IMR-90 (cell line): Measurements from ENCODE around the gene ASPRV1. TPM values are rescaled to one million over a fixed set of nuclear protein-coding genes. Genes with fewer than 3 reads are reported as not detected.
"Not testable (repeated sequence)": the region's sequence is repeated elsewhere in the genome, so short reads cannot be mapped to it uniquely, and the experiment has no call there.

Experiments used
- ATAC-seq: fragments of 200-7000 bp; cut with Tn5 transposase; 2 replicates; pipeline ENCODE4 v1.9.1; 2020; ENCODE audit warnings: low read depth, mild to moderate bottlenecking, moderate library complexity
- BruUV-seq: library from RNA; stranded (reverse); fragments of 400-500 nt; replicated peaks from 2 replicates; lab custom pipeline; 2021; lab: Mats Ljungman, UMichigan
- CTCF ChIA-PET: fragments of 300-600 bp; formaldehyde crosslinking; extraction: SDS; loops from one replicate; lab custom pipeline; 2021; ENCODE audit warnings: antibody characterized with exemption; lab: Yijun Ruan, JAX
- POLR2A ChIA-PET: fragments of 300-600 bp; sonication (Branson Sonifier 250); formaldehyde crosslinking; loops from one replicate; lab custom pipeline; 2022; ENCODE audit warnings: antibody characterized with exemption; ENCODE audit not compliant: unreplicated experiment; lab: Charles Lee
- DNase-seq: peaks from one replicate; pipeline ENCODE4 v3.0.0; 2013
- H2AFZ ChIP-seq: replicated peaks from 2 replicates; pipeline ENCODE3; 2013; ENCODE audit warnings: low read length, mild to moderate bottlenecking; ENCODE audit not compliant: poor library complexity
- H2AK5ac ChIP-seq: 2 replicates; pipeline ENCODE4 v1.6.1; 2013; ENCODE audit warnings: low read depth, low read length, inconsistent platforms
- H2AK9ac ChIP-seq: replicated peaks from 2 replicates; pipeline ENCODE3; 2013; ENCODE audit warnings: mild to moderate bottlenecking, low read depth, low read length, moderate library complexity; ENCODE audit not compliant: poor library complexity
- H2BK120ac ChIP-seq: 2 replicates; pipeline ENCODE4 v1.6.1; 2013; ENCODE audit warnings: low read depth, low read length, inconsistent platforms
- H2BK15ac ChIP-seq: 3 replicates; pipeline ENCODE4 v1.6.1; 2013; ENCODE audit warnings: low read depth, low read length, inconsistent platforms
- H2BK20ac ChIP-seq: 2 replicates; pipeline ENCODE4 v1.6.1; 2013; ENCODE audit warnings: low read depth, mild to moderate bottlenecking, inconsistent platforms, low read length, moderate library complexity
- H2BK5ac ChIP-seq: 2 replicates; pipeline ENCODE4 v1.6.1; 2013; ENCODE audit warnings: mild to moderate bottlenecking, low read depth, low read length, inconsistent platforms; ENCODE audit not compliant: poor library complexity, severe bottlenecking
- H3K14ac ChIP-seq: replicated peaks from 2 replicates; pipeline ENCODE4 v1.6.1; 2013; ENCODE audit warnings: low read depth, low read length, inconsistent platforms
- H3K18ac ChIP-seq: 2 replicates; pipeline ENCODE4 v1.6.1; 2013; ENCODE audit warnings: low read depth, low read length, control low read depth
- H3K23ac ChIP-seq: 2 replicates; pipeline ENCODE4 v1.6.1; 2013; ENCODE audit warnings: low read depth, low read length, inconsistent platforms
- H3K27ac ChIP-seq: 2 replicates; pipeline ENCODE4 v1.5.1; 2013; ENCODE audit warnings: mild to moderate bottlenecking, control low read depth, low read length; ENCODE audit not compliant: insufficient read depth
- H3K27me3 ChIP-seq: 2 replicates; pipeline ENCODE4 v1.6.1; 2013; ENCODE audit warnings: low read length; ENCODE audit not compliant: control insufficient read depth, insufficient read depth
- H3K36me3 ChIP-seq: 2 replicates; pipeline ENCODE4 v1.6.1; 2013; ENCODE audit warnings: low read length, mixed read lengths; ENCODE audit not compliant: control insufficient read depth, insufficient read depth
- H3K4ac ChIP-seq: 2 replicates; pipeline ENCODE4 v1.6.1; 2013; ENCODE audit warnings: low read depth, low read length, inconsistent platforms
- H3K4me1 ChIP-seq: 2 replicates; pipeline ENCODE4 v1.6.1; 2013; ENCODE audit warnings: low read length, mixed read lengths; ENCODE audit not compliant: control insufficient read depth, insufficient read depth
- H3K4me2 ChIP-seq: 2 replicates; pipeline ENCODE4 v1.6.1; 2013; ENCODE audit warnings: low read depth, mild to moderate bottlenecking, control low read depth, low read length, moderate library complexity
- H3K4me3 ChIP-seq: 2 replicates; pipeline ENCODE4 v1.5.1; 2013; ENCODE audit warnings: low read depth, mild to moderate bottlenecking, control low read depth, low read length, moderate library complexity; ENCODE audit not compliant: insufficient read depth
- H3K56ac ChIP-seq: 2 replicates; pipeline ENCODE4 v1.6.1; 2013; ENCODE audit warnings: low read length, inconsistent platforms; ENCODE audit not compliant: insufficient read depth; ENCODE audit errors: extremely low read depth
- H3K79me1 ChIP-seq, 2 experiments: 2 replicates each; pipeline ENCODE4 v1.6.1; 2013; ENCODE audit warnings: low read length in 2 of 2, inconsistent platforms in 1 of 2, low read depth in 1 of 2
- H3K9ac ChIP-seq: 2 replicates; pipeline ENCODE4 v1.6.1; 2013; ENCODE audit warnings: low read depth, low read length, control low read depth
- H3K9me1 ChIP-seq: 2 replicates; pipeline ENCODE4 v1.6.1; 2013; ENCODE audit warnings: low read length, inconsistent platforms; ENCODE audit not compliant: insufficient read depth
- H3K9me3 ChIP-seq: 2 replicates; pipeline ENCODE4 v1.6.1; 2013; ENCODE audit warnings: low read length; ENCODE audit not compliant: control insufficient read depth, insufficient read depth
- H4K20me1 ChIP-seq: 2 replicates; pipeline ENCODE4 v1.6.1; 2013; ENCODE audit warnings: low read length, inconsistent platforms; ENCODE audit not compliant: insufficient read depth
- H4K5ac ChIP-seq: 2 replicates; pipeline ENCODE4 v1.6.1; 2013; ENCODE audit warnings: mild to moderate bottlenecking, low read depth, low read length, control low read depth
- H4K8ac ChIP-seq, 2 experiments: 2 replicates each; pipeline ENCODE4 v1.6.1; 2013; ENCODE audit warnings: low read depth in 2 of 2, low read length in 2 of 2, control low read depth in 1 of 2, inconsistent platforms in 1 of 2
- H4K91ac ChIP-seq: 2 replicates; pipeline ENCODE4 v1.6.1; 2013; ENCODE audit warnings: low read depth, low read length, inconsistent platforms; ENCODE audit not compliant: insufficient read depth
- WGBS, 2 experiments: methylation state at CpG; one replicate each; pipeline versions ENCODE4 v1.1.5 to v1.1.7; 2013; ENCODE audit warnings: missing lambda C conversion rate in 2 of 2; ENCODE audit not compliant: insufficient read length in 1 of 2; ENCODE audit errors: extremely low coverage in 2 of 2; 5-methylcytosine and 5-hydroxymethylcytosine counted together
- dilution Hi-C: fragments of 300-500 bp; cut with HindIII; formaldehyde crosslinking; loops from one replicate; pipeline ENCODE4 v1.14.3; 2018; ENCODE audit warnings: low sequenced_read_pairs; ENCODE audit not compliant: unreplicated experiment
- in situ Hi-C: fragments of 300-500 bp; cut with MboI; formaldehyde crosslinking; loops from 3 replicates; pipeline ENCODE4 v1.14.3; 2019; ENCODE audit warnings: low sequenced_read_pairs, inconsistent platforms, mixed read lengths
- intact Hi-C: fragments of 100-400 bp; cut with micrococcal nuclease; formaldehyde crosslinking; loops from 2 replicates; pipeline ENCODE4 v1.10.0; 2022
- polyA plus RNA-seq, 3 experiments: library from polyadenylated mRNA; depleted of rRNA; stranded (reverse); fragments of >200 nt; gene quantifications; 2 replicates each; pipeline ENCODE4 v1.2.3, GENCODE V29; 2012; ENCODE audit warnings: low replicate concordance in 1 of 3
- total RNA-seq: library from RNA; depleted of rRNA; stranded (reverse); fragments of >200 nt; gene quantifications from 2 replicates; pipeline ENCODE4 v1.2.3, GENCODE V29; 2012

Gene ASPRV1
- total and polyA plus RNA-seq, 2 of the 4 experiments (the other 2 are of a cell fraction), result 0.14 to 0.18 TPM

- dilution Hi-C loops, H3K36me3 ChIP-seq, H3K14ac ChIP-seq, H2BK15ac ChIP-seq, CTCF ChIA-PET, H3K4me2 ChIP-seq, H3K4me1 ChIP-seq, intact Hi-C loops, H3K23ac ChIP-seq, POLR2A ChIA-PET, H2AK5ac ChIP-seq, H3K27me3 ChIP-seq, in situ Hi-C loops, H4K91ac ChIP-seq, H3K4ac ChIP-seq, H3K79me1 ChIP-seq, ATAC-seq, H3K56ac ChIP-seq, H4K5ac ChIP-seq, H2AFZ ChIP-seq, H4K20me1 ChIP-seq, H2AK9ac ChIP-seq, H3K27ac ChIP-seq, H2BK5ac ChIP-seq, H3K9me3 ChIP-seq, H3K9ac ChIP-seq, DNase-seq, BruUV-seq, H3K4me3 ChIP-seq, H2BK120ac ChIP-seq, H2BK20ac ChIP-seq, H4K8ac ChIP-seq, H3K18ac ChIP-seq: not testable (repeated sequence)
- WGBS, 2 experiments, result no CpG with 5 or more reads among the region's 3 CpGs
- H3K9me1 ChIP-seq, result peaks cover 20% of the 10 kb centered on the region
Measured at GRCh38 chr2:69950671-69951070, 10.8 kb downstream of the ASPRV1 start.
